Measurements from ENCODE around the gene CALM3. TPM values are rescaled to one million over a fixed set of nuclear protein-coding genes. Genes with fewer than 3 reads are reported as not detected.
"Not testable (repeated sequence)": the region's sequence is repeated elsewhere in the genome, so short reads cannot be mapped to it uniquely, and the experiment has no call there.

CALM3 gene
- total RNA-seq, 3 donors from 2014 or later: 85.9 to 129 (median 86.6) TPM

DNA sequence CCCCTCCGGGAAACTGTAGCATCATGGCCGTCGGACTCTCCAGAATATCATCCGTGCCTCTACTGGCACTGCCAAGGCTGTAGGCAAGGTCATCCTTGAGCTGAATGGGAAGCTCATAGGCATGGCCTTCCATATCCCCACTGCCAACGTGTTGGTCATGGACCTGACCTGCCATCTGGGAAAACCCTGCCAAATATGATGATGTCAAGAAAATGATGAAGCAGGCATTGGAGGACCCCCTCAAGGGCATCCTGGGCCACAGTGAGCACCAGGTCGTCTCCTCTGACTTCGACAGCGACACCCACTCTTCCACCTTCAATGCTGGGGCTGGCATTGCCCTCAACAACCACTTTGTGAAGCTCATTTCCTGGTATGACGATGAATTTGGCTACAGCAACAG, 41.9 kb upstream of the CALM3 start:
- no peaks in the 10 kb centered on the region for H3K27me3 ChIP-seq
- no peak overlapping the region for H3K27ac ChIP-seq
- TF ChIP-seq, protein P1, sequence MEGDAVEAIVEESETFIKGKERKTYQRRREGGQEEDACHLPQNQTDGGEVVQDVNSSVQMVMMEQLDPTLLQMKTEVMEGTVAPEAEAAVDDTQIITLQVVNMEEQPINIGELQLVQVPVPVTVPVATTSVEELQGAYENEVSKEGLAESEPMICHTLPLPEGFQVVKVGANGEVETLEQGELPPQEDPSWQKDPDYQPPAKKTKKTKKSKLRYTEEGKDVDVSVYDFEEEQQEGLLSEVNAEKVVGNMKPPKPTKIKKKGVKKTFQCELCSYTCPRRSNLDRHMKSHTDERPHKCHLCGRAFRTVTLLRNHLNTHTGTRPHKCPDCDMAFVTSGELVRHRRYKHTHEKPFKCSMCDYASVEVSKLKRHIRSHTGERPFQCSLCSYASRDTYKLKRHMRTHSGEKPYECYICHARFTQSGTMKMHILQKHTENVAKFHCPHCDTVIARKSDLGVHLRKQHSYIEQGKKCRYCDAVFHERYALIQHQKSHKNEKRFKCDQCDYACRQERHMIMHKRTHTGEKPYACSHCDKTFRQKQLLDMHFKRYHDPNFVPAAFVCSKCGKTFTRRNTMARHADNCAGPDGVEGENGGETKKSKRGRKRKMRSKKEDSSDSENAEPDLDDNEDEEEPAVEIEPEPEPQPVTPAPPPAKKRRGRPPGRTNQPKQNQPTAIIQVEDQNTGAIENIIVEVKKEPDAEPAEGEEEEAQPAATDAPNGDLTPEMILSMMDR (IDR thresholded peaks at IDR 0.05): no peak
- TF ChIP-seq POLR2AphosphoS5 (IDR thresholded peaks at IDR 0.05): no peak
- no peak for TF ChIP-seq POLR2A (IDR thresholded peaks at IDR 0.05)
- peaks cover 0 to 8% of the 10 kb centered on the region in 2 donors for H3K9me3 ChIP-seq
- no peaks in the 10 kb centered on the region for H3K36me3 ChIP-seq
- H3K4me3 ChIP-seq: no peak overlapping the region
- intact Hi-C loops (cut with DNase I; ENCODE audit: low total_unique reads): no loop called here
- H3K4me1 ChIP-seq: no peaks in the 10 kb centered on the region
- DNase-seq (ENCODE audit: low spot score in 2 of 2): no peak

DNA sequence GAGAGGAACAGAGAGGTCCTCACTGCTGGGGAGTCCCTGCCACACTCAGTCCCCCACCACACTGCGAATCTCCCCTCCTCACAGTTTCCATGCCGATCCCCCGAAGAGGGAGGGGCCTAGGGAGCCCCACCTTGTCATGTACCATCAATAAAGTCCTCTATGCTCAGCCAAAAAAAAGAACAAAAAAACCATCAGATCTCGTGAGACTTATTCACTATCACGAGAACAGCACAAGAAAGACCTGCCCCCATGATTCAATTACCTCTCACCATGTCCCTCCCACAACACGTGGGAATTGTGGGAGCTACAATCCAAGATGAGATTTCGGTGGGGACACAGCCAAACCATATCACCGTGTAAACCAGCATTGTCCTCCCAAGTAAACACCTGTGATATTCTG, 41.5 kb upstream of the CALM3 start:
- H3K27ac ChIP-seq; H3K27me3 ChIP-seq; H3K4me3 ChIP-seq; H3K9me3 ChIP-seq; H3K4me1 ChIP-seq; H3K36me3 ChIP-seq; intact Hi-C loops (cut with DNase I; ENCODE audit: low total_unique reads): not testable (repeated sequence)
- peak in 1 of 2 donors; percentile 0 for DNase-seq (ENCODE audit: low spot score in 2 of 2)

GRCh38 chr19:46564701-46565100, 36.4 kb upstream of the CALM3 start:
- H3K4me1 ChIP-seq: no peaks in the 10 kb centered on the region
- intact Hi-C loops (cut with DNase I; ENCODE audit: low total_unique reads): no loop called here
- TF ChIP-seq POLR2A (IDR thresholded peaks at IDR 0.05): no peak
- TF ChIP-seq, protein P1 (IDR thresholded peaks at IDR 0.05): no peak
- no peak for TF ChIP-seq POLR2AphosphoS5 (IDR thresholded peaks at IDR 0.05)

DNA sequence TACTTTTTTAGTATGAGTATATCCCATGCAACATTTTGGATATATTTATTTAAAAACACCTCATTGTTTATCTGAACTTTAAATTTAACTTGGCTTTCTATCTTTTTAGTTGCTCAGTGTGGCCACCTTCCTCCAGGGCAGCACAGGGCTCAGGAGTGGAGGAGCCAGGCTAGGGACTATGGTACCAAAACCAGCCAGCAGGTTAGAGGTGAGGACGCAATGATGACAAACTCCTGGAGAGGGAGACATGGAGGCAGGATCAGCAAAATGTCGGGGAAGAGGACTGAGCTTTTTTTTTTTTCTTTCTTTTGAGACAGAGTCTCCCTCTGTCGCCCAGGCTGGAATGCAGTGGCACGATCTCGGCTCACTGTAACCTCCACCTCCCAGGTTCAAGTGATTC, 29.6 kb upstream of the CALM3 start:
- Histone ChIP-seq H3K4me3 (no peak overlapping the region), H3K9me3 (no peaks in the 10 kb centered on the region), H3K27me3 (no peaks in the 10 kb centered on the region), H3K36me3 (no peaks in the 10 kb centered on the region), H3K27ac (no peak overlapping the region), H3K4me1 (no peaks in the 10 kb centered on the region)
- no peak for DNase-seq (ENCODE audit: low spot score in 2 of 2)
- TF ChIP-seq, protein P1 (IDR thresholded peaks at IDR 0.05): no peak
- TF ChIP-seq POLR2A (IDR thresholded peaks at IDR 0.05): no peak
- TF ChIP-seq POLR2AphosphoS5 (IDR thresholded peaks at IDR 0.05): no peak
- intact Hi-C loops (cut with DNase I; ENCODE audit: low total_unique reads): no loop called here

More at GRCh38 chr19:46564701-46565100, 36.4 kb upstream of the CALM3 start:
- Histone ChIP-seq H3K9me3 (no peaks in the 10 kb centered on the region), H3K4me3 (no peak overlapping the region), H3K27ac (no peak overlapping the region), H3K27me3 (no peaks in the 10 kb centered on the region), H3K36me3 (no peaks in the 10 kb centered on the region)
- peak in 1 of 2 donors; percentile 6 for DNase-seq (ENCODE audit: low spot score in 2 of 2)

DNA sequence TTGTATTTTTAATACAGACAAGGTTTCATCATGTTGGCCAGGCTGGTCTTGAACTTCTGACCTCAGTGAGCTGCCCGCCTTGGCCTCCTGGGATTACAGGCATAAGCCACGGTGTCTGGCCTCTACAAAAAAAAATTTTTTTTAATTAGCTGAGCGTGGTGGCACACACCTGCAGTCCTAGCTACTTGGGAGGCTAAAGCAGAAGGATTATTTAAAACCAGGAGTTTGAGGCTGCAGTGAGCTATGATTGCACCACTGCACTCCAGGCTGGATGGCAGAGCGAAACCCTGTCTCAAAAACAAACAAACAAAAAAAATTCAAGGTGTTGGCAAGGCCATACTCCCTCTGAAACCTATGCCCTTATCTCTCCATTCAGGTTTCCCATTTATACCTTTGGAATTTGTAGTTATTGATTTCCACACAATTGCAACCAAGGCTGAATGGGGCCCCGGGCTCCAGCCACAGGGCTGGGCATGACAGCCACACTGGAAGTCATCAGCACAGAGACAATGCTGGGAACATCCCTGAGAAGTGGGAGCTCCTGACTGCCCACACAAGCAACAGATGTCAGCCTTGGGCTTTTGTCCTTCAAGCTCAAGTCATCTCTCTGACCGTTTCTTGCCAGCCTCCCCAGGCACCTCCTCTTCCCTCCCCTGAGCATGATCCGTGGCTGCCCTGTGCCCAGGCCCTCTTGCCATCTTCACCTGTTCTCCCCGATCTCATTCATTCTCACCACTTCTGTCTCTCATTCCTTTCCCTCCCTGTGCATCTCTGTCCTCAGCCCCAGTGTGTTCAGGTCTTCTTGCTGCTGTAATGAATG, 27.2 kb upstream of the CALM3 start:
- Histone ChIP-seq H3K4me1 (no peaks in the 10 kb centered on the region), H3K36me3 (no peaks in the 10 kb centered on the region), H3K27ac (no peak overlapping the region), H3K27me3 (no peaks in the 10 kb centered on the region), H3K4me3 (no peak overlapping the region), H3K9me3 (no peaks in the 10 kb centered on the region)
- intact Hi-C loops (cut with DNase I; ENCODE audit: low total_unique reads): no loop called here
- no peak for DNase-seq (ENCODE audit: low spot score in 2 of 2)
- TF ChIP-seq POLR2AphosphoS5 (IDR thresholded peaks at IDR 0.05) (no peak), POLR2A (IDR thresholded peaks at IDR 0.05) (no peak)
- TF ChIP-seq, protein P1 (IDR thresholded peaks at IDR 0.05): no peak
